Ascending aorta (tissue), 2 donors: ENCODE results near the gene KCNJ9. TPM values are rescaled to one million over a fixed set of nuclear protein-coding genes. Genes with fewer than 3 reads are reported as not detected.

ENCODE experiments used
- DNase-seq, 2 donors: peaks; one replicate each; pipeline ENCODE4 v3.0.0-alpha.2; 2019; ENCODE audit warnings: low spot score in 2 of 2
- H3K27ac ChIP-seq, 2 donors: fragments of 200-600 bp; sonication (generic); one replicate each; pipeline ENCODE4 v1.5.1; 2016 to 2017; ENCODE audit warnings: mild to moderate bottlenecking in 1 of 2
- H3K27me3 ChIP-seq: fragments of 200-600 bp; sonication (generic); one replicate; pipeline ENCODE4 v1.5.1; 2017
- H3K36me3 ChIP-seq, 2 donors: fragments of 200-600 bp; sonication (generic); one replicate each; pipeline ENCODE4 v1.5.1; 2016
- H3K4me1 ChIP-seq, 2 donors: fragments of 200-600 bp; sonication (generic); one replicate each; pipeline ENCODE4 v1.5.1; 2016 to 2017; ENCODE audit warnings: mild to moderate bottlenecking in 1 of 2
- H3K4me3 ChIP-seq, 2 donors: fragments of 200-600 bp; sonication (generic); one replicate each; pipeline ENCODE4 v1.5.1; 2016 to 2017; ENCODE audit warnings: mild to moderate bottlenecking in 1 of 2
- H3K9me3 ChIP-seq, 2 donors: fragments of 200-600 bp; sonication (generic); one replicate each; pipeline ENCODE4 v1.5.1; 2016
- intact Hi-C: fragments of 100-400 bp; cut with DNase I; formaldehyde crosslinking; loops from one replicate; pipeline ENCODE4 v1.15.1; 2023
- total RNA-seq: library from RNA; depleted of rRNA; stranded (reverse); fragments of >200 nt; gene quantifications from one replicate; pipeline ENCODE4 v1.1.0, GENCODE V29; 2016
- TF ChIP-seq, protein P1 (sequence below), 3 experiments: fragments of 200-600 bp in 2 of 3; fragments of 450-650 bp in 1 of 3; sonication (generic) in 2 of 3; IDR thresholded peaks; one replicate each; pipeline ENCODE4 v1.5.1; 2016 to 2019; ENCODE audit warnings: antibody characterized with exemption in 3 of 3, mild to moderate bottlenecking in 1 of 3, moderate library complexity in 1 of 3

The KCNJ9 gene
- 1.2 TPM for total RNA-seq

DNA sequence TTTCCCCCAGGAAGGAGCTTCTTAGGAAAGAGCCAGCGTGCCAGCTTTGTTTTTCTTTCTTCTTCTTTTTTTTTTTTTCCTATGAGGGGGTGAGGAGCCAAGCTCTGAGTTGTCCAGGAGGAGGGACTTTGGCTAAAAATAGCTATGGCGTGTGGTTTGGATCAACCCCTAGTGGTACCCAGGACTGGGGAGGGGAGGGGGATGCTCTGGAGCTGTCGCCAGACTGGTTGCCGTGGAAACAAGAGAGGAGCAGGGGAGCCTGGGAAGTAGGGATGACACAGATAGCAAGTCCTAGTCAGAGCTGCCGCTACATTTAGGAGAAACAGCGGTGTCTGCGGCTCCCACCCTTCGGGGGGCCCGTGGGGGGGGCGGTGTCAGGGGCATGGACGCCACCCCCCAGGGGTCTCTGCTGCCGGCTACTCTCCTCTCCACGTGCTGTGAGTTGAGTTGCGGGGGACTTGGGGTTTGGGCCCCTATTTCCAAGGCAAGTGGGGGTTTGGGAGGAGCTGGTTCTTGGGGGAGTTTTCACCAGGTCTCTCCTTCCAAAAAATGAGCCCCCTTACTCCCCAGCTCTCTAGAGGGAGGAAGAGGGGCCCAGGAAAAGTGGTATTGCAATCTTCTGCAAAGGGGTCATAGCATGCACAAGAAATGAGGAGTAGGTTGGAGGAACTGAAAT is at the start of gene KCNJ9:
KCNJ9 (plus strand) TSS at position 278 of the 676 bp plus-strand sequence. CDS start 2,493 bp downstream, outside the sequence.
- Histone ChIP-seq H3K36me3 (no peaks in the 10 kb centered on the region), H3K27ac (no peak within 1 kb of the TSS), H3K4me3 (no peak within 1 kb of the TSS), H3K4me1 (peaks cover 7 to 27% of the 10 kb centered on the region in 2 donors), H3K9me3 (no peaks in the 10 kb centered on the region), H3K27me3 (no peaks in the 10 kb centered on the region)
- TF ChIP-seq, protein P1, sequence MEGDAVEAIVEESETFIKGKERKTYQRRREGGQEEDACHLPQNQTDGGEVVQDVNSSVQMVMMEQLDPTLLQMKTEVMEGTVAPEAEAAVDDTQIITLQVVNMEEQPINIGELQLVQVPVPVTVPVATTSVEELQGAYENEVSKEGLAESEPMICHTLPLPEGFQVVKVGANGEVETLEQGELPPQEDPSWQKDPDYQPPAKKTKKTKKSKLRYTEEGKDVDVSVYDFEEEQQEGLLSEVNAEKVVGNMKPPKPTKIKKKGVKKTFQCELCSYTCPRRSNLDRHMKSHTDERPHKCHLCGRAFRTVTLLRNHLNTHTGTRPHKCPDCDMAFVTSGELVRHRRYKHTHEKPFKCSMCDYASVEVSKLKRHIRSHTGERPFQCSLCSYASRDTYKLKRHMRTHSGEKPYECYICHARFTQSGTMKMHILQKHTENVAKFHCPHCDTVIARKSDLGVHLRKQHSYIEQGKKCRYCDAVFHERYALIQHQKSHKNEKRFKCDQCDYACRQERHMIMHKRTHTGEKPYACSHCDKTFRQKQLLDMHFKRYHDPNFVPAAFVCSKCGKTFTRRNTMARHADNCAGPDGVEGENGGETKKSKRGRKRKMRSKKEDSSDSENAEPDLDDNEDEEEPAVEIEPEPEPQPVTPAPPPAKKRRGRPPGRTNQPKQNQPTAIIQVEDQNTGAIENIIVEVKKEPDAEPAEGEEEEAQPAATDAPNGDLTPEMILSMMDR (IDR thresholded peaks at IDR 0.05): no peak
- no peak for DNase-seq
- intact Hi-C loops: loop anchor here (5.0 kb wide), 1 partner anchor 34 kb away; no protein-coding TSS in a partner anchor

DNA sequence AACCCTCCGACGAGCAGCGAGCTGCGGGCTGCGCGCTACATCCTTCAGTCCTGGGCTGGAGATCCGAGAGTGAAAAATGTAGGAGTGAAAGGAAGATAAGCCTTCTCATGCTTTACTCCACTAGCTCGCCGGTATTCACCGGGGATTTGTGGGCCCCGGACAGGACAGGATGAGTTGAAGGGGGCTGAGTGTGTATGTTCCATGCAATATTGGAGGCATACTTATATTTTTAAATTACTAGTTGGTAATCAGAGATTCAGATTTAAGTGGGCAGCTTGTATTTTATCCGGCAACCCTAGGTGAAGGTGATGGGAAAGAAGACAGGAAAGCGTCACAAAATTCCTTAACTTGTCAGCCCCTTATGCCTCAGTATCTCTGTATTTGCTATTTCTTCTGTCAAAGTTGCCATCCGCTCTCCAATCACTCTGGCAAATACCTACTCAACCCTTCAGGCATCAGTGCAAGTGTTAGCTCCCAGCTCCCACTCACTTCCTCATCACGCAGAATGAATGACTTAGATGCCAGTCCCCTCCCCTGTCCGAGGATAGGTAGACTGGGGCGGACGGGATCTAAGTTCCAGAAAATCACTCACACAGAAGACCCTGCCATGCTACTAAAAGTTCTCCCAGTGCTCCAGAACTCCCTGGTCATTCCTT is 49.0 kb upstream of the KCNJ9 start:
- intact Hi-C loops: loop anchor here (2.0 to 5.0 kb wide), 3 partner anchors 55 to 251 kb away; partner anchors contain the start of genes DCAF8 and DUSP23
- H3K27me3 ChIP-seq: no peaks in the 10 kb centered on the region
- H3K9me3 ChIP-seq: no peaks in the 10 kb centered on the region
- DNase-seq: no peak
- peak overlapping the region; percentile 37 to 71 for H3K27ac ChIP-seq
- H3K36me3 ChIP-seq: no peaks in the 10 kb centered on the region
- H3K4me1 ChIP-seq: peaks cover 0 to 9% of the 10 kb centered on the region in 2 donors
- peak overlapping the region; percentile 78 to 82 for H3K4me3 ChIP-seq
- TF ChIP-seq, protein P1 (IDR thresholded peaks at IDR 0.05): no peak

DNA sequence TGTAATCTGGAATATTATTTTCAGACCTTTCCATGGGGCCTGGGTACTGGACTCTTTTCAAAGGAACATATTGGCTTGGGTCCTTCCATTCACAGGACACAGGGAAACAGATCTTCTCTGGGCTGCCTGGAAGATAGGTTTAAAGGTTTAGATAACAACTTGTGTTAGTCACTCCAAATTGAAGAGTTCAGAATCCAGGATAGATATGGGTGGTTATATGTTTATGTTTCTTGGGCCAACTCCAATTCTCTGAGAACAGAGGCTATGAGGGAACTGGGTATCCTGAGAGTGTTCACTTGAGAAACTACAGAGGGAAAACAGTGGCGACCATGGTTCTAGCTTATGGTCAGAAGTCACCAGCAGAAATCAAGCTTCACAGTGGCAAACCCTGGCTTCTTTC is 40.9 kb upstream of the KCNJ9 start:
- intact Hi-C loops: no loop called here
- H3K27me3 ChIP-seq: no peaks in the 10 kb centered on the region
- H3K9me3 ChIP-seq: no peaks in the 10 kb centered on the region
- no peak overlapping the region for H3K27ac ChIP-seq
- H3K4me3 ChIP-seq: no peak overlapping the region
- no peaks in the 10 kb centered on the region for H3K4me1 ChIP-seq
- no peak for DNase-seq
- H3K36me3 ChIP-seq: no peaks in the 10 kb centered on the region
- TF ChIP-seq, protein P1 (IDR thresholded peaks at IDR 0.05): no peak

DNA sequence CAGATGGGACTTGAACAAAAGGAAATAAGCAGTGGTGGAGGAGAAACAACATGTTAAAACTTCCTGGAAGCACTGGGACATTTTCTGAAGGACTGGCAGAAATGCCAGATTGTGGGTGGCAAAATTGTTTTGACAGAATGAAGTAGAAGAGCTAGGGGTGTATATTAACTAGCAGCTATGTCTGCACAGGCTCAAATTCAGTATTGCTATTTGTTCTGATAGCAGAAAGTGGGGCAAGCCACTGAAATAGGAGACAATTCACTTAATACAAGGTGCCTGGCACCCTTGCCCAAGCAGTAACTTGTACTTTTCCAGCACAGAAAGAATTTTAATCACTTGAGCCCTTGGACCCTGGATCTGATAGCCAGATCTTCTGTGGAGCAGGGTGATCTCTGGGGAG is 37.8 kb upstream of the KCNJ9 start:
- no peak overlapping the region for H3K27ac ChIP-seq
- H3K9me3 ChIP-seq: no peaks in the 10 kb centered on the region
- H3K36me3 ChIP-seq: no peaks in the 10 kb centered on the region
- H3K4me3 ChIP-seq: no peak overlapping the region
- H3K27me3 ChIP-seq: no peaks in the 10 kb centered on the region
- no peak for DNase-seq
- peaks cover 0 to 7% of the 10 kb centered on the region in 2 donors for H3K4me1 ChIP-seq
- TF ChIP-seq, protein P1 (IDR thresholded peaks at IDR 0.05): no peak
- intact Hi-C loops: no loop called here

DNA sequence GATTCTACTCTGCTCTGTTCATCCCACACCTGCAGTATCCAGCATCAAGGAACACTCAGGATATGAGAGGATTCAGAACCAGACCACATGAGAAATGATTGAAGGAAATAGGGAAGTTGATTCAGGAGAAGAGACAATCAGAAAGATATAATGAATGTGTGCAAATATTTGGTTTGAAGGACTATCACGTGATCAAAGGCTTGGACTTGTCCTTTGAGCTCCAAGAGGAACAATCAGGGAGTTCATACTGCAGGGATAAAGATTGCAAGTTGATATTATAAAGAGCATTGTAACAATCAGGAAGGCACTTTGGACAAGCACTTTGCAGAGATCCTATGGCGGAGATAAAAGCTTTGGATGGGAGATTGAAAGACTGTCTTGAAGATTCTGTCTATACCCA is 35.7 kb upstream of the KCNJ9 start:
- H3K4me3 ChIP-seq: no peak overlapping the region
- no peak overlapping the region for H3K27ac ChIP-seq
- H3K9me3 ChIP-seq: no peaks in the 10 kb centered on the region
- H3K4me1 ChIP-seq: peaks cover 0 to 7% of the 10 kb centered on the region in 2 donors
- no peak for DNase-seq
- intact Hi-C loops: loop anchor here (5.0 kb wide), 1 partner anchor 37 kb away; the partner anchor contains the start of gene KCNJ9
- H3K36me3 ChIP-seq: no peaks in the 10 kb centered on the region
- TF ChIP-seq, protein P1 (IDR thresholded peaks at IDR 0.05): no peak
- no peaks in the 10 kb centered on the region for H3K27me3 ChIP-seq
